K562 (cell line): ENCODE results near the gene KRTAP10-9. TPM values are rescaled to one million over a fixed set of nuclear protein-coding genes. Genes with fewer than 3 reads are reported as not detected.

ENCODE experiments used
- ATAC-seq: fragments of 200-7000 bp; cut with Tn5 transposase; 3 replicates; pipeline ENCODE4 v1.9.1; 2020; ENCODE audit warnings: moderate library complexity
- BruUV-seq: library from RNA; stranded (reverse); fragments of 400-500 nt; replicated peaks from 2 replicates; lab custom pipeline; 2021; lab: Mats Ljungman, UMichigan
- CTCF ChIA-PET: fragments of 300-600 bp; formaldehyde crosslinking; extraction: SDS; loops from one replicate; lab custom pipeline; 2021; ENCODE audit warnings: low intra/inter-chr PET ratio; lab: Yijun Ruan, JAX
- POLR2A ChIA-PET: fragments of 300-600, 350-650 bp; sonication (Branson Sonifier 250); formaldehyde crosslinking; extraction: SDS; loops from one replicate; lab custom pipeline; 2021; ENCODE audit warnings: antibody characterized with exemption, inconsistent platforms; lab: Yijun Ruan, JAX
- DNase-seq, 4 experiments: peaks; one replicate each; pipeline versions ENCODE4 v3.0.0 to v3.0.0-alpha.2; 2011 to 2018; ENCODE audit warnings: low spot score in 3 of 4, mixed read lengths in 3 of 4; ENCODE audit errors: extremely low read depth in 1 of 4
- FAIRE-seq: peaks from 2 replicates; lab custom pipeline; 2011; peaks lifted over from hg19 to GRCh38; lab: Jason Lieb, UNC
- H2AFZ ChIP-seq: 2 replicates; pipeline ENCODE4 v1.6.0; 2011; ENCODE audit warnings: low read depth, low read length, control low read depth, inconsistent platforms
- H3K27ac ChIP-seq: fragments of 200-600 bp; 3 replicates; pipeline ENCODE4 v1.8.0; 2011; ENCODE audit warnings: low read depth, mild to moderate bottlenecking, control low read depth, inconsistent platforms, low read length, moderate library complexity, mixed read lengths; ENCODE audit errors: extremely low read depth
- H3K27me3 ChIP-seq, 2 experiments: fragments of 300-600 bp in 1 of 2; 2 replicates in 1 of 2; 3 replicates in 1 of 2; pipeline versions ENCODE4 v1.6.0 to v1.8.0; 2011; ENCODE audit warnings: inconsistent platforms in 2 of 2, low read length in 2 of 2, mild to moderate bottlenecking in 1 of 2, mixed read lengths in 1 of 2, moderate library complexity in 1 of 2; ENCODE audit not compliant: control insufficient read depth in 2 of 2, insufficient read depth in 2 of 2
- H3K36me3 ChIP-seq: fragments of 300-600 bp; 3 replicates; pipeline ENCODE4 v1.8.0; 2011; ENCODE audit warnings: mild to moderate bottlenecking, low read length, inconsistent platforms; ENCODE audit not compliant: control insufficient read depth, insufficient read depth
- H3K4me1 ChIP-seq, 2 experiments: fragments of 200-600 bp in 1 of 2; replicated peaks in 1 of 2; 2 replicates in 1 of 2; 3 replicates in 1 of 2; pipeline versions ENCODE4 v1.5.1 to v1.8.0; 2011; ENCODE audit warnings: inconsistent platforms in 2 of 2, low read length in 2 of 2, mild to moderate bottlenecking in 1 of 2, mixed read lengths in 1 of 2, moderate library complexity in 1 of 2; ENCODE audit not compliant: control insufficient read depth in 2 of 2, insufficient read depth in 2 of 2
- H3K4me2 ChIP-seq: 2 replicates; pipeline ENCODE4 v1.6.1; 2011; ENCODE audit warnings: low read length, control low read depth, inconsistent platforms, mixed read lengths; ENCODE audit not compliant: insufficient read depth
- H3K4me3 ChIP-seq: fragments of 200-600 bp; sonication (generic), shearing (Covaris generic); 2 replicates; pipeline ENCODE4 v1.5.1; 2016; ENCODE audit warnings: control low read depth, inconsistent platforms
- H3K79me2 ChIP-seq: fragments of 200-600 bp; 3 replicates; pipeline ENCODE4 v1.8.0; 2011; ENCODE audit warnings: low read length, inconsistent platforms; ENCODE audit not compliant: control insufficient read depth, insufficient read depth
- H3K9ac ChIP-seq, 2 experiments: 2 replicates each; pipeline versions ENCODE4 v1.6.0 to v1.6.1; 2011; ENCODE audit warnings: low read depth in 2 of 2, low read length in 2 of 2, control low read depth in 1 of 2, inconsistent platforms in 1 of 2, mild to moderate bottlenecking in 1 of 2, mixed read lengths in 1 of 2; ENCODE audit not compliant: insufficient read depth in 1 of 2
- H3K9me1 ChIP-seq: one replicate; pipeline ENCODE4 v1.6.0; 2011; ENCODE audit warnings: inconsistent platforms, mild to moderate bottlenecking, low read length, moderate library complexity; ENCODE audit not compliant: control insufficient read depth, insufficient read depth
- H3K9me3 ChIP-seq: replicated peaks from 2 replicates; pipeline ENCODE4 v1.5.1; 2011; ENCODE audit warnings: low read depth, low read length, inconsistent platforms; ENCODE audit not compliant: control insufficient read depth, insufficient read depth
- H4K20me1 ChIP-seq: replicated peaks from 2 replicates; pipeline ENCODE4 v1.6.1; 2011; ENCODE audit warnings: low read length, inconsistent platforms, mixed read lengths; ENCODE audit not compliant: control insufficient read depth, insufficient read depth
- ILF3 ChIP-seq: fragments of 450-650 bp; IDR thresholded peaks from 2 replicates; pipeline ENCODE4 v1.6.1; 2018; ENCODE audit warnings: antibody characterized with exemption, mild to moderate bottlenecking, moderate library complexity, borderline replicate concordance
- WGBS: fragments of 100-300 bp; shearing (Covaris generic); methylation state at CpG from one replicate; pipeline ENCODE4 v1.1.6; 2016; ENCODE audit warnings: low coverage, mixed read lengths; ENCODE audit not compliant: insufficient coverage; ENCODE audit errors: missing lambda C conversion rate; 5-methylcytosine and 5-hydroxymethylcytosine counted together
- in situ Hi-C: fragments of 300-500 bp; cut with MboI; formaldehyde crosslinking; loops from 4 replicates; pipeline ENCODE4 v1.15.0; 2018; ENCODE audit warnings: inconsistent platforms, mixed read lengths
- intact Hi-C: fragments of 100-400 bp; cut with micrococcal nuclease; formaldehyde crosslinking; loops from 2 replicates; pipeline ENCODE4 v1.14.2; 2022
- polyA plus RNA-seq, 8 experiments: library from polyadenylated mRNA; depleted of rRNA in 4 of 8; stranded (reverse) in 5 of 8; unstranded in 3 of 8; fragments of >200 nt; fragmentation: Nextera tagmentation in 2 of 8; fragmentation: Illumina TruSeq in 1 of 8; extraction: Ambion mirVana in 2 of 8; extraction: Trizol in 1 of 8; gene quantifications; 2 replicates each; pipeline versions ENCODE4 v1.2.1 to v1.2.3, GENCODE V29; 2011 to 2014; ENCODE audit warnings: inconsistent platforms in 1 of 8, missing spikeins in 1 of 8
- total RNA-seq, 7 experiments: library from RNA; depleted of rRNA in 6 of 7; stranded (reverse); fragments of >200 nt in 6 of 7; fragmentation: Illumina TruSeq in 2 of 7; extraction: Trizol in 2 of 7; gene quantifications; 2 replicates each; pipeline versions ENCODE4 v1.2.1 to v1.2.3, GENCODE V29; 2011 to 2021; ENCODE audit warnings: low replicate concordance in 1 of 7
- TF ChIP-seq, protein P1 (sequence below): fragments of 450-650 bp; formaldehyde crosslinking; IDR thresholded peaks from 2 replicates; pipeline ENCODE4 v1.4.0; 2020; ENCODE audit warnings: mild to moderate bottlenecking, mixed read lengths

KRTAP10-9 gene
- total and polyA plus RNA-seq, 9 of the 15 experiments (the other 6 are each of a cell fraction or from before 2014, with no cell fraction given): not detected

DNA sequence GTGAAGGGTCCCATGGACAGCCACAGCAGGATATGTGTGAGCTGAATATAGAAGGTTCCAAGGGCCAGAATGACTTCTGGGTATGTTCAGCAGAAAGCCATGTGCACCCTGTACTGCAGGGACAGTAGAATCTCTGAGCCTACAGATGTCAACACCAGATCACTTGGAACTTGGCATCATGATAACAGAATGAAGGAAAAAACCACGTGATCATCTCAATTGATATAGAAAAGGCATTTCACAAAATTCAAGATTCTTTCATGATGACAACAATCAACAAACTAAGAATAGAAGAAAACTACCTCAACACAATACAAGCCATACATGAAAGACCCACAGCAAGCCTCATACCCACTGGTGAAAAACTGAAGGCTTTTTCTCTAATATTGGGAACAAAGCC lies 40.7 kb downstream of the KRTAP10-9 start:
- no peaks in the 10 kb centered on the region for H3K79me2 ChIP-seq
- WGBS: 0% methylated on average over 1 of the region's 1 CpG
- H3K4me1 ChIP-seq: no peaks in the 10 kb centered on the region
- ATAC-seq: no peak
- no peaks in the 10 kb centered on the region for H3K9me1 ChIP-seq
- H3K9ac ChIP-seq: no peak overlapping the region
- TF ChIP-seq ILF3: no peak
- TF ChIP-seq, protein P1, sequence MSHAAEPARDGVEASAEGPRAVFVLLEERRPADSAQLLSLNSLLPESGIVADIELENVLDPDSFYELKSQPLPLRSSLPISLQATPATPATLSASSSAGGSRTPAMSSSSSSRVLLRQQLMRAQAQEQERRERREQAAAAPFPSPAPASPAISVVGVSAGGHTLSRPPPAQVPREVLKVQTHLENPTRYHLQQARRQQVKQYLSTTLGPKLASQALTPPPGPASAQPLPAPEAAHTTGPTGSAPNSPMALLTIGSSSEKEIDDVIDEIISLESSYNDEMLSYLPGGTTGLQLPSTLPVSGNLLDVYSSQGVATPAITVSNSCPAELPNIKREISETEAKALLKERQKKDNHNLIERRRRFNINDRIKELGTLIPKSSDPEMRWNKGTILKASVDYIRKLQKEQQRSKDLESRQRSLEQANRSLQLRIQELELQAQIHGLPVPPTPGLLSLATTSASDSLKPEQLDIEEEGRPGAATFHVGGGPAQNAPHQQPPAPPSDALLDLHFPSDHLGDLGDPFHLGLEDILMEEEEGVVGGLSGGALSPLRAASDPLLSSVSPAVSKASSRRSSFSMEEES (CRISPR knock-in tag): peak; percentile 76
- no peaks in the 10 kb centered on the region for H3K36me3 ChIP-seq
- H4K20me1 ChIP-seq: no peaks in the 10 kb centered on the region
- H3K27me3 ChIP-seq: no peaks in the 10 kb centered on the region
- no peak for FAIRE-seq
- H3K9me3 ChIP-seq: peaks cover 4% of the 10 kb centered on the region
- no peak overlapping the region for H3K27ac ChIP-seq
- no TSS peak for BruUV-seq
- H3K4me2 ChIP-seq: no peak overlapping the region
- no peak for DNase-seq
- intact Hi-C loops: no loop called here
- in situ Hi-C loops: no loop called here
- ChIA-PET CTCF (no interaction called here), POLR2A (interaction anchor here (0.8 kb wide), 1 partner anchor 1306 kb away, joined by 3 read pairs; no protein-coding TSS in a partner anchor)
- no peak overlapping the region for H3K4me3 ChIP-seq
- no peak overlapping the region for H2AFZ ChIP-seq
